Cardiac muscle cell (in vitro differentiated cells and primary cell): ENCODE results near the gene ASPA. TPM values are rescaled to one million over a fixed set of nuclear protein-coding genes. Genes with fewer than 3 reads are reported as not detected.

Experiments used
- DNase-seq, 2 donors: peaks; one replicate each; pipeline versions ENCODE4 v3.0.0 to v3.0.0-alpha.2; 2010 to 2017; ENCODE audit warnings: low read depth in 1 of 2, low spot score in 1 of 2
- H3K27ac ChIP-seq: fragments of 200-600 bp; sonication (generic); 2 replicates; pipeline ENCODE4 v1.5.1; 2016
- H3K27me3 ChIP-seq: fragments of 200-600 bp; sonication (generic); 2 replicates; pipeline ENCODE4 v1.6.0; 2016; ENCODE audit warnings: control low read depth
- H3K36me3 ChIP-seq: fragments of 200-600 bp; sonication (generic); 2 replicates; pipeline ENCODE4 v1.5.1; 2016; ENCODE audit warnings: control low read depth
- H3K4me1 ChIP-seq: fragments of 200-600 bp; sonication (generic); 2 replicates; pipeline ENCODE4 v1.8.1; 2017; ENCODE audit warnings: low read depth, mild to moderate bottlenecking, mixed run types
- H3K4me3 ChIP-seq: fragments of 200-600 bp; sonication (generic); 2 replicates; pipeline ENCODE4 v1.5.1; 2016; ENCODE audit warnings: mild to moderate bottlenecking
- H3K9me3 ChIP-seq: fragments of 200-600 bp; sonication (generic); 2 replicates; pipeline ENCODE4 v1.5.1; 2017; ENCODE audit warnings: low read depth, mild to moderate bottlenecking, control low read depth
- polyA plus RNA-seq: library from polyadenylated mRNA; unstranded; fragments of >200 nt; fragmentation: Nextera tagmentation; extraction: Ambion mirVana; gene quantifications from 2 replicates; pipeline ENCODE4 v1.2.1, GENCODE V29; 2016
- total RNA-seq: library from RNA; depleted of rRNA; stranded (reverse); fragments of >200 nt; gene quantifications from 2 replicates; pipeline ENCODE4 v1.2.3, GENCODE V29; 2016
- TF ChIP-seq, protein P1 (sequence below): IDR thresholded peaks from 2 replicates; pipeline ENCODE4 v1.5.1; 2012; ENCODE audit warnings: low read depth, mild to moderate bottlenecking, low read length

ASPA gene
- total and polyA plus RNA-seq, 2 experiments from 2014 or later, result not detected

GRCh38 chr17:3549610-3550162 lies 73.9 kb downstream of the ASPA start:
- Histone ChIP-seq H3K9me3 (no peaks in the 10 kb centered on the region), H3K27me3 (no peaks in the 10 kb centered on the region), H3K27ac (no peak overlapping the region), H3K4me1 (no peaks in the 10 kb centered on the region), H3K4me3 (no peak overlapping the region), H3K36me3 (no peaks in the 10 kb centered on the region)
- no peak for DNase-seq
- TF ChIP-seq, protein P1, sequence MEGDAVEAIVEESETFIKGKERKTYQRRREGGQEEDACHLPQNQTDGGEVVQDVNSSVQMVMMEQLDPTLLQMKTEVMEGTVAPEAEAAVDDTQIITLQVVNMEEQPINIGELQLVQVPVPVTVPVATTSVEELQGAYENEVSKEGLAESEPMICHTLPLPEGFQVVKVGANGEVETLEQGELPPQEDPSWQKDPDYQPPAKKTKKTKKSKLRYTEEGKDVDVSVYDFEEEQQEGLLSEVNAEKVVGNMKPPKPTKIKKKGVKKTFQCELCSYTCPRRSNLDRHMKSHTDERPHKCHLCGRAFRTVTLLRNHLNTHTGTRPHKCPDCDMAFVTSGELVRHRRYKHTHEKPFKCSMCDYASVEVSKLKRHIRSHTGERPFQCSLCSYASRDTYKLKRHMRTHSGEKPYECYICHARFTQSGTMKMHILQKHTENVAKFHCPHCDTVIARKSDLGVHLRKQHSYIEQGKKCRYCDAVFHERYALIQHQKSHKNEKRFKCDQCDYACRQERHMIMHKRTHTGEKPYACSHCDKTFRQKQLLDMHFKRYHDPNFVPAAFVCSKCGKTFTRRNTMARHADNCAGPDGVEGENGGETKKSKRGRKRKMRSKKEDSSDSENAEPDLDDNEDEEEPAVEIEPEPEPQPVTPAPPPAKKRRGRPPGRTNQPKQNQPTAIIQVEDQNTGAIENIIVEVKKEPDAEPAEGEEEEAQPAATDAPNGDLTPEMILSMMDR, result no peak

DNA sequence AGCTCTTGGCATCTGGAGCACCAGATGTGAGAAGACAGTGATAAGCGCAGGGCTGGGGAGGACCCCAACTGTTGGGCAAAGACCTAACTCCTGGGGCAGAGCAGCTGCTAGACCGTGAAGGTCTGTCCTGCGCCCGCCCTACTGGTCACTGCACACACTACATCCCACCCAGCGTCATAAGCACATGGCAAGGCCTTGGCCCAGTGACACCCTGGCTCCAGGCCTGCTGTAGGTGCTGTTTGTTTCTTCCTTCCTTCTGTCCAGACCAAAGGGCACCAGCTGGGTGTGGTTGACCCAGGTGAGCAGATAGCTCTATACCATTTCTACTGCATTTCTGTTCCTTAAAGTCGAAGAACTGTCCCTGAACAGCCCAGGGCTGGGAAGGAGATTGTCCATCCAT lies 75.4 kb downstream of the ASPA start:
- Histone ChIP-seq H3K27ac (no peak overlapping the region), H3K4me3 (no peak overlapping the region), H3K36me3 (no peaks in the 10 kb centered on the region), H3K4me1 (no peaks in the 10 kb centered on the region), H3K9me3 (no peaks in the 10 kb centered on the region), H3K27me3 (no peaks in the 10 kb centered on the region)
- TF ChIP-seq, protein P1, result no peak
- DNase-seq, result no peak

- no peaks in the 10 kb centered on the region for H3K27me3 ChIP-seq
- no peak overlapping the region for H3K27ac ChIP-seq
- no peak for DNase-seq
- no peak overlapping the region for H3K4me3 ChIP-seq
- no peaks in the 10 kb centered on the region for H3K36me3 ChIP-seq
- no peaks in the 10 kb centered on the region for H3K4me1 ChIP-seq
- no peaks in the 10 kb centered on the region for H3K9me3 ChIP-seq
- TF ChIP-seq, protein P1, result no peak
Measured at GRCh38 chr17:3552916-3553315, 77.1 kb downstream of the ASPA start.

Other genes starting within 250 kb of the ASPA start
- not detected in 2 replicates for gene OR3A1, start 177.6 kb upstream of the ASPA start, total RNA-seq
- not detected in 2 replicates for gene OR3A1, start 177.6 kb upstream of the ASPA start, polyA plus RNA-seq
- gene OR3A2, start 89.7 kb upstream of the ASPA start, total RNA-seq, result not detected in 2 replicates
- gene OR3A2, start 89.7 kb upstream of the ASPA start, polyA plus RNA-seq, result not detected in 2 replicates
- gene OR1E1, start 77.6 kb upstream of the ASPA start, total RNA-seq, result not detected in 2 replicates
- gene OR1E1, start 77.6 kb upstream of the ASPA start, polyA plus RNA-seq, result not detected in 2 replicates
- gene OR3A3, start 64.6 kb upstream of the ASPA start, total RNA-seq, result not detected in 2 replicates
- gene OR3A3, start 64.6 kb upstream of the ASPA start, polyA plus RNA-seq, result not detected in 2 replicates
- not detected in 2 replicates for gene OR1E2, start 42.2 kb upstream of the ASPA start, total RNA-seq
- gene OR1E2, start 42.2 kb upstream of the ASPA start, polyA plus RNA-seq, result 0.19 TPM in 1 of 2 replicates, not detected in the other
- not detected in 2 replicates for gene SPATA22, start 4.2 kb upstream of the ASPA start, total RNA-seq
- not detected in 2 replicates for gene SPATA22, start 4.2 kb upstream of the ASPA start, polyA plus RNA-seq
- 1.8 and 2.0 TPM in 2 replicates for gene TRPV3, start 81.8 kb downstream of the ASPA start, total RNA-seq
- 1.1 and 1.2 TPM in 2 replicates for gene TRPV3, start 81.8 kb downstream of the ASPA start, polyA plus RNA-seq
- 5.4 and 7.1 TPM in 2 replicates for gene TRPV1, start 133.4 kb downstream of the ASPA start, total RNA-seq
- 4.0 and 5.0 TPM in 2 replicates for gene TRPV1, start 133.4 kb downstream of the ASPA start, polyA plus RNA-seq
- 6.1 and 8.8 TPM in 2 replicates for gene SHPK, start 160.3 kb downstream of the ASPA start, total RNA-seq
- gene SHPK, start 160.3 kb downstream of the ASPA start, polyA plus RNA-seq, result 3.6 and 5.0 TPM in 2 replicates
- 17.0 and 21.1 TPM in 2 replicates for gene CTNS, start 160.8 kb downstream of the ASPA start, total RNA-seq
- gene CTNS, start 160.8 kb downstream of the ASPA start, polyA plus RNA-seq, result 13.5 and 17.8 TPM in 2 replicates
- gene TAX1BP3, start 192.6 kb downstream of the ASPA start, total RNA-seq, result 141 and 232 TPM in 2 replicates
- gene TAX1BP3, start 192.6 kb downstream of the ASPA start, polyA plus RNA-seq, result 155 and 286 TPM in 2 replicates
- gene EMC6, start 192.8 kb downstream of the ASPA start, total RNA-seq, result 56.0 and 91.8 TPM in 2 replicates
- gene EMC6, start 192.8 kb downstream of the ASPA start, polyA plus RNA-seq, result 154 and 165 TPM in 2 replicates
- 0.09 and 0.46 TPM in 2 replicates for gene P2RX5, start 220.2 kb downstream of the ASPA start, total RNA-seq
- 0.46 TPM in 1 of 2 replicates, not detected in the other for gene P2RX5, start 220.2 kb downstream of the ASPA start, polyA plus RNA-seq
- 2.4 and 10.8 TPM in 2 replicates for gene HASPIN, start 247.9 kb downstream of the ASPA start, total RNA-seq
- gene HASPIN, start 247.9 kb downstream of the ASPA start, polyA plus RNA-seq, result 0.87 and 3.3 TPM in 2 replicates